ENCODE measurements around the gene MRPL10. TPM values are rescaled to one million over a fixed set of nuclear protein-coding genes. Genes with fewer than 3 reads are reported as not detected.

MRPL10 gene
- total RNA-seq, 1 experiment from 2014 or later, result 54.7 TPM

Other genes starting within 250 kb of the MRPL10 start
- gene KPNB1, start 181.6 kb downstream of the MRPL10 start, total RNA-seq (2014; rRNA removed; shearing (Covaris generic)), result 571 and 681 TPM in 2 replicates
- gene TBKBP1, start 137.4 kb downstream of the MRPL10 start, total RNA-seq (2014; rRNA removed; shearing (Covaris generic)), result 3.5 and 4.5 TPM in 2 replicates
- gene TBX21, start 98.3 kb downstream of the MRPL10 start, total RNA-seq (2014; rRNA removed; shearing (Covaris generic)), result 0.22 TPM in 1 of 2 replicates, not detected in the other
- gene OSBPL7, start 9.7 kb downstream of the MRPL10 start, total RNA-seq (2014; rRNA removed; shearing (Covaris generic)), result 6.2 and 6.4 TPM in 2 replicates
- gene LRRC46, start 129 bp upstream of the MRPL10 start, total RNA-seq (2014; rRNA removed; shearing (Covaris generic)), result not detected in 2 replicates
- 39.5 and 41.1 TPM in 2 replicates for gene SCRN2, start 9.7 kb upstream of the MRPL10 start, total RNA-seq (2014; rRNA removed; shearing (Covaris generic))
- not detected in 2 replicates for gene SP6, start 19.6 kb upstream of the MRPL10 start, total RNA-seq (2014; rRNA removed; shearing (Covaris generic))
- 1.8 and 2.1 TPM in 2 replicates for gene SP2, start 64.7 kb upstream of the MRPL10 start, total RNA-seq (2014; rRNA removed; shearing (Covaris generic))
- gene PNPO, start 110.0 kb upstream of the MRPL10 start, total RNA-seq (2014; rRNA removed; shearing (Covaris generic)), result 34.3 and 94.6 TPM in 2 replicates
- gene PRR15L, start 126.3 kb upstream of the MRPL10 start, total RNA-seq (2014; rRNA removed; shearing (Covaris generic)), result not detected in 2 replicates
- gene CDK5RAP3, start 139.6 kb upstream of the MRPL10 start, total RNA-seq (2014; rRNA removed; shearing (Covaris generic)), result 89.5 and 94.9 TPM in 2 replicates
- 21.1 and 45.2 TPM in 2 replicates for gene COPZ2, start 206.3 kb upstream of the MRPL10 start, total RNA-seq (2014; rRNA removed; shearing (Covaris generic))
- gene NFE2L1, start 216.8 kb upstream of the MRPL10 start, total RNA-seq (2014; rRNA removed; shearing (Covaris generic)), result 61.8 and 200 TPM in 2 replicates